DMS 273 (cell line): ENCODE results near the gene L3MBTL3.
A peak's percentile ranks its signal among the peaks of the same experiment; 100 is the strongest.
"Not testable (repeated sequence)": the region's sequence is repeated elsewhere in the genome, so short reads cannot be mapped to it uniquely, and the experiment has no call there.

Experiments used
- DNase-seq: peaks from one replicate; lab custom pipeline; 2025; ENCODE audit not compliant: unreplicated experiment; lab: John Stamatoyannopoulos, UW

The L3MBTL3 gene

GRCh38 chr6:130070792-130071191, 52.4 kb downstream of the L3MBTL3 start:
- DNase-seq: no peak

- DNase-seq: no peak
Observed at GRCh38 chr6:130075879-130076460, 57.6 kb downstream of the L3MBTL3 start.

- DNase-seq: peak; percentile 3
Observed at GRCh38 chr6:130076512-130076911, 58.1 kb downstream of the L3MBTL3 start.

GRCh38 chr6:130090796-130091195, 72.4 kb downstream of the L3MBTL3 start:
- no peak for DNase-seq

- DNase-seq: no peak
Observed at GRCh38 chr6:130093546-130093945, 75.2 kb downstream of the L3MBTL3 start.

GRCh38 chr6:130098317-130098716, 79.9 kb downstream of the L3MBTL3 start:
- DNase-seq: no peak

- DNase-seq: no peak
Observed at GRCh38 chr6:130099119-130099518, 80.7 kb downstream of the L3MBTL3 start.

- no peak for DNase-seq
Observed at GRCh38 chr6:130105996-130106704, 87.8 kb downstream of the L3MBTL3 start.

GRCh38 chr6:130107710-130108109, 89.3 kb downstream of the L3MBTL3 start:
- DNase-seq: peak; percentile 4

GRCh38 chr6:130111031-130111430, 92.7 kb downstream of the L3MBTL3 start:
- no peak for DNase-seq

- no peak for DNase-seq
Observed at GRCh38 chr6:130113201-130113710, 94.9 kb downstream of the L3MBTL3 start.

- DNase-seq: no peak
Observed at GRCh38 chr6:130115036-130115435, 96.7 kb downstream of the L3MBTL3 start.

- no peak for DNase-seq
Observed at GRCh38 chr6:130116273-130116672, 97.9 kb downstream of the L3MBTL3 start.

- DNase-seq: not testable (repeated sequence)
Observed at GRCh38 chr6:130117187-130117701, 98.9 kb downstream of the L3MBTL3 start.

- no peak for DNase-seq
Observed at GRCh38 chr6:130118236-130118635, 99.9 kb downstream of the L3MBTL3 start.

GRCh38 chr6:130119211-130119610, 100.8 kb downstream of the L3MBTL3 start:
- DNase-seq: no peak

GRCh38 chr6:130120731-130121130, 102.3 kb downstream of the L3MBTL3 start:
- no peak for DNase-seq

- no peak for DNase-seq
Observed at GRCh38 chr6:130122243-130122642, 103.9 kb downstream of the L3MBTL3 start.

- no peak for DNase-seq
Observed at GRCh38 chr6:130127195-130127594, 108.8 kb downstream of the L3MBTL3 start.

- DNase-seq: no peak
Observed at GRCh38 chr6:130128326-130128725, 109.9 kb downstream of the L3MBTL3 start.

GRCh38 chr6:130129762-130130246, 111.4 kb downstream of the L3MBTL3 start:
- no peak for DNase-seq

GRCh38 chr6:130132286-130132701, 113.9 kb downstream of the L3MBTL3 start:
- no peak for DNase-seq
